ENCODE measurements around the gene KCNH1.

Gene KCNH1

DNA sequence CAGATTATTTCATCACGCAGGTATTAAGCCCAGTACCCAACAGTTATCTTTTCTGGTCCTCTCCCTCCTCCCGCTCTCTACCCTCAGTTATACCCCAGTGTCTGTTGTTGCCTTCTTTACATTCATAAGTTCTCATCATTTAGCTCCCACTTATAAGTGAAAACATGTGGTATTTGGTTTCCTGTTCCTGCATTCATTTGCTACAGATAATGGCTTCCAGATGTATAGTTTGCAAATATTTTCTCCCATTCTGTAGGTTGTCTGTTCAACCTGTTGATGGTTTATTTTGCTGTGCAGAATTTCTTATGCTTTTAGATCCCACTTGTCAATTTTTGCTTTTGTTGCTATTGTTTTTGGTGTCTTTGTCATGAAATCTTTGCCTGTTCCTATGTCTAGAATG, 21.1 kb upstream of the KCNH1 start:
- TF ChIP-seq CTCF (conservative IDR thresholded peaks at IDR 0.05) = no peak
- H3K27ac ChIP-seq = no peak overlapping the region

DNA sequence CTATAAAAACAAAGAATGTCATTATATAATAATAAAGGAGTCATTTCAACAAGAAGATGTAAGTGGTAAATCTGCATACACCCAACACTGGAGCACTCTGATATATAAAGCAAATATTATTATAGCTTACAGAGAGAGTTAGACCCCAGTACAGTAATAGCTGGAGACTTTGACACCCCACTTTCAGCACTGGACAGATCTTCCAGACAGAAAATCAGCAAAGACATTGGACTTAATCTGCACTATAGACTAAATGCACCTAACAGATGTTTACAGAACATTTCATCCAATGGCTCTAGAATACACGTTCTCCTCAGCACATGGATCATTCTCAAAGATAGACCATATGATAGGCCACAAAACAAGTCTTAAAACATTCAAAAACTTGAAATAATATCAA, 20.0 kb upstream of the KCNH1 start:
- no peak overlapping the region for H3K27ac ChIP-seq
- TF ChIP-seq CTCF (conservative IDR thresholded peaks at IDR 0.05) = no peak

GRCh38 chr1:211148366-211148765, 14.4 kb upstream of the KCNH1 start:
- TF ChIP-seq CTCF (conservative IDR thresholded peaks at IDR 0.05) = no peak
- H3K27ac ChIP-seq = peak overlapping the region; percentile 97

GRCh38 chr1:211145944-211146343, 12.0 kb upstream of the KCNH1 start:
- no peak for TF ChIP-seq CTCF (conservative IDR thresholded peaks at IDR 0.05)
- H3K27ac ChIP-seq = peak overlapping the region; percentile 97

DNA sequence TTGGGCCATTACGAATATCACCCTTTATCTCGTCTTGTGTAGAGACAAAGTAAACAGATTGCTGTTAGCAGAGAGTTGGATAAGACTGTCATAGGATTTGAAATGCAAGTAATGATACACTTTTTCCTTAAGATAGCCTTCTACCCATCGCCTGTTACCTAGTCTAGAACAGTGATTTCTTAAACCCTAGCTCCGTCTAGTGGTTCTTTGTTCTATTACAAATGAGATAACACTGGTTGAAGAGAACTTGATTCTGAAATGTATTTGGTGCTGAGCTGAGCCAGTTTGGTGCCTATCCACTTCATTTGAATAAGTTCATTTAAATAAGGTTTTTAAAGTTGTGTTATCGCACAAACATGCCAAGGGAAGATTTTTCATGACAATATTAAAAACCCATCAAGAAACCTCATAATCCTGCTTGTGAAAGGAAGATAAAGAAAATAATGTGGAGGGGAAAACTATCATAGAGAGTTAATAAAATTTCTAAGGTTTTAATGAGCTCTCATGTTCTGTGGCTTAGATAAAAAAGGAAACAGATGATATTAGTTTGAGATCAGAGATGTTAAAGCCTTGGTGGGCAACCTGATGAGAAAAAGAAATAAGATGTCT, 1.5 kb upstream of the KCNH1 start:
- H3K27ac ChIP-seq = peak overlapping the region; percentile 35
- TF ChIP-seq CTCF (conservative IDR thresholded peaks at IDR 0.05) = peak; percentile 86

DNA sequence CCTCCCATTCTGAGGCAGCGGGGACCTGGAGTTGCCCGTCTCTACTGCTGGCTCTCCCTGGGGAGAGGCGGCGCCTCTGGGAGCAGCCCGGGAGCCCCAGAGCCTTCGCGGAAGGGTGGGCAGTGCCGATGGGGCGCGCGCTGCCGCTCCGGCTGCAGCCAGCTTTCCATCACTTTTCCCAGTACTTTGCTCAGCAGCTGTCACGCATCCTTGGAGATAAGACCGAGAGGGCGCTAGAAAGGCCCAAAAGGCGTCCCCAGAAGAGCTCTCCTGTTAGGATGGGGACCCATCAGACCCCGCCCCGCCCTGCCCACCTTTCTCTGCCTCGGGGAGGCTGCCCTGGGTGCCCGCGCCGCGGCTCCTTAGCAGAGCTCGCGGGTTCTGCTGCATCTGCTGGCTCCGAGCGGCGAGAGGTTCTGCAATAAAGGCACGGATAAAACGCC, 534 bp downstream of the KCNH1 start:
- peak overlapping the region; percentile 35; the same call in 1 of the 2 replicates for H3K27ac ChIP-seq
- no peak for TF ChIP-seq CTCF (conservative IDR thresholded peaks at IDR 0.05)

GRCh38 chr1:211132721-211133392, 1.1 kb downstream of the KCNH1 start:
- H3K27ac ChIP-seq = no peak overlapping the region; the same call in 1 of the 2 replicates
- no peak for TF ChIP-seq CTCF (conservative IDR thresholded peaks at IDR 0.05)

Data from VCaP (cell line).